ENCODE measurements around the gene ASXL1. TPM values are rescaled to one million over a fixed set of nuclear protein-coding genes. Genes with fewer than 3 reads are reported as not detected.
"Not testable (repeated sequence)": the region's sequence is repeated elsewhere in the genome, so short reads cannot be mapped to it uniquely, and the experiment has no call there.

ASXL1 gene
- total RNA-seq, 1 donor from 2014 or later: 54.3 TPM

DNA sequence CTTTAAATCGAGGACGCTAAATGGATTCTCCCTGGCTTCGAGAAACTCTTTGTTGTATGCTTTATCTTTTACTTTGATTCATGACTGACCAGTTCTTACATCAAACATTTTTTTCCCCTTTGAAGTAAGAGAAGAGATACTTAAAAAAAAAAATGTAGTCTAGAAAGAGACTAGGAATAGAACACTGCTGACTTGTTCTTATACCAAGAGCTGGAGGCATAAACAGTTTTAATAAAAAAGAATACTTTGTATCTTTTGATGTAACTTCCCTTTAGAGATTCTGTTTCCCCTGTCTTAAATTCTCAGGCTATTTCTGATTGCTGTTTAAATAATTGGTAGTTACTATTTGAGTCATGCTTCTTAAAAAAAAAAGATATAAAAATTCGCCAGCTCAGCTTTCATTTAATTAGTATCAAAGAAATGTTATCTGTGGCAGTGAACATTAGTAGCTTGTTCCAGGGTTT, 4.8 kb downstream of the ASXL1 start:
- DNase-seq: no peak

GRCh38 chr20:32363492-32363891, 5.4 kb downstream of the ASXL1 start:
- no peak for DNase-seq

DNA sequence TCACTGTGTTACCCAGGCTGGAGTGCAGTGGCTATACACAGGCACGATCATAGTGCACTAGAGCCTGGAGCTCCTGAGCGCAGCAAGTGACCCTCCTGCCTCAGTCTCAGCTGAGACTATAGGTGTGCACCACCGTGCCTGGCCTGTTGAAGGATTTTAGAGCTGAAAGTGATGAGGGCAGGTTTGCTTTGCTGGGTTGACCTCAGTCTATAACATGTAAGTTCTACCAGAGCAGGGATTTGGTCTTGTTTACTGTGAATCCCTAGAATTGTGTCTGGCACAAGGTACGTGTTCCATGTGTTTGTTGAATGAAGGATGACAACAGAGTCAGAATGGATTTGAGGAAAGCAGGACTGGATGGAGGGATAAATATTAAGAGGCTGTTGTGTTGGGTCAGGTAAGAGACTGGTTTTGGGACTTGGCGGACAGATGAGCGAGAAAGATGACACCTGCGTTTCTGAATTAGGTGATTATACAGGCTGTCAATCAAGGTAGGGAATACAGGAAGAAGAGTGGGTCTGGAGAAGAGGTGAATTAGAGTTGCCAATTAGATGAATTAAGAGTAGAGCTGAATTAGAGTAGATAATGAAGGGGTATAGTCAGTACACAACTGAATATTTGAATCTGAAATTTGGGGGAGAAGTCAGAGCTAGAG, 6.5 kb downstream of the ASXL1 start:
- no peak for DNase-seq

- DNase-seq: no peak
Observed at GRCh38 chr20:32365564-32365963, 7.4 kb downstream of the ASXL1 start.

- DNase-seq: no peak
Observed at GRCh38 chr20:32366380-32366779, 8.2 kb downstream of the ASXL1 start.

DNA sequence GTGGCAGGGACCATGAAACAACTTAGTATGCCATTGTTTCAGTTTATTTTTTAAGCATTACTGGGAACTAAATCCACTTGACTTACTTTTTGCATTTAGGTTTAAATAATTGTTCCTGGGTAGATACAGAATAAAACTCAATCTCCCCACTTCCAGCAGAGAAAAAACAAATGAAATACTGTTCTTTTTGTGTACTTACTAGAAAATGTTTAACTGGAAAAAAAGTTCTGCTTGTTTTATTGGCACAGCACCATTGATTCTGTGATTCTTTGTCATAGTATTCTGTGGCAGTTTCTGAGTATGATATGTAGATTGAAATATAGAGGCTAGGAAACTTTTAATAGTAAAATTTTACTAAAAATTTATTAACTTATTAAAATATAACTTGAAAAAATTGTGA, 10.2 kb downstream of the ASXL1 start:
- DNase-seq: no peak

DNA sequence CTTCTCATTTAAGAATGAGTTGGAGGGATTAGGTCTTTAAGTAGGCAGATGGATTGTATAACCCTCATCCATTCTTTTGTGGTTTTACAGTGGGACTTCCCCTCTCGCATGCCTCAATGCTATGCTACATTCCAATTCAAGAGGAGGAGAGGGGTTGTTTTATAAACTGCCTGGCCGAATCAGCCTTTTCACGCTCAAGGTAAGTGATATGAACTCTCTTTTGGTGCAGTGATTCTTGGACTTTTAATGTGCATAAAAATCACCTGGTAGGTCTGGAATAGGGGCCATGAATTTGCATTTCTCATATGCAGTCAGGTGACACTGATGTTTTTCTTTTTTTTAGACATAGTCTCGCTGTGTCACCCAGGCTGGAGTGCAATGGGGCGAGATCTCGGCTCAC, 10.8 kb downstream of the ASXL1 start:
- DNase-seq: no peak

DNA sequence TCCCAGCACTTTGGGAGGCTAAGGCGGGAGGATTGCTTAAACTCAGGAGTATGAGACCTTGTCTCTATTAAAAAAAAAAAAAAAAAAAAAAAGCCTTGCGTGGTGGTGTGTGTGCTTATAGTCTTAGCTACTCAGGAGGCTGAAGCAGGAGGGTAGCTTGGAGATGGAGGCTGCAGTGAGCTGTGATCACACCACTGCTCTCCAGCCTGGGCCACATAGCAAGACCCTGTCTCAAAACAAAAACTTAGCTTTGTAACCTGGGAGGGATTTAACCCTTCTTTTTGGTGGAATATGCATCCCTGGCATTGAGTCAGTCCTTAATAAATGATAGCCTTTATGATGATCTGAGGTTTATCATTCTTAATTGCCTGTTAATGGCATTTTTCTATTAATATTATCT, 12.8 kb downstream of the ASXL1 start:
- no peak for DNase-seq

- DNase-seq: no peak
Observed at GRCh38 chr20:32378461-32378860, 20.3 kb downstream of the ASXL1 start.

- not testable (repeated sequence) for DNase-seq
Observed at GRCh38 chr20:32380037-32380436, 21.9 kb downstream of the ASXL1 start.

DNA sequence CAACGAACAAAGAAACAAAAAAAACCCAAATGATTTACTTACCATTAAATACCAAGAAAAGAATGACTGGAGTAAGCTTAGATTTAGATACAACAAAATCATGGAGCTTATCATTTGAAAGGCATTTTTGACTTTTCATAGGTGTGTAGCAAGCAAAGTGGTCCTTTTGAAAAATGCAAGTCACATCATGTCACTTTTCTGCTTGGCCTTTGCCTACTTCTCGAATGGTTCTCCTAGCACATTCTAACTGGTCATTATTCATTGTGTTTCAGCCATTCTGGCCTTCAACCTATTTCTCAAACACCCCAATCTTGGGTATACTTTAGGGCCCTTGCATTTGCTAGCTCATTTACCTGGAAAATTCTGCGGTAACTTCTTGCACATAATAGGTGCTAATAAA, 22.6 kb downstream of the ASXL1 start:
- no peak for DNase-seq

GRCh38 chr20:32382102-32382950, 24.2 kb downstream of the ASXL1 start:
- DNase-seq: no peak

- DNase-seq: not testable (repeated sequence)
Observed at GRCh38 chr20:32383441-32383840, 25.3 kb downstream of the ASXL1 start.

DNA sequence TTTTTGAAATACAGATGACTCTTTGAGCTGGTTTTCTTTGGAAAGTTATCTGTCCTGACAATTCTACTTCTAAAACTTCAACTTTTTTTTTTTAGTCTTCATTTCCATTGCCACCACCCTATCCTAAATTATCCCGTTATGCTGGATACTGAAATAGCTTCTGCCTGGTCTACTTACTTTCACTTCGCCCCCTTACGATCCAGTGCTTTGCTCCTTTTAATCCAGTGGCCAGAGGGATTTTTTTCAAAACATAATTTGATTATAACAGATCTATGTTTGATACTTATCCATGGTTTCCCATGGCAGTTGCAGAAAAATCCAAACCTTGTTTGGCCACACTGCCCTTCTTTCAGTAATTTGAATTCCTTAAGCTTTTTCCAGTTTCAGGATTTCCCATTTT, 27.4 kb downstream of the ASXL1 start:
- no peak for DNase-seq

- no peak for DNase-seq
Observed at GRCh38 chr20:32386091-32386490, 28.0 kb downstream of the ASXL1 start.

DNA sequence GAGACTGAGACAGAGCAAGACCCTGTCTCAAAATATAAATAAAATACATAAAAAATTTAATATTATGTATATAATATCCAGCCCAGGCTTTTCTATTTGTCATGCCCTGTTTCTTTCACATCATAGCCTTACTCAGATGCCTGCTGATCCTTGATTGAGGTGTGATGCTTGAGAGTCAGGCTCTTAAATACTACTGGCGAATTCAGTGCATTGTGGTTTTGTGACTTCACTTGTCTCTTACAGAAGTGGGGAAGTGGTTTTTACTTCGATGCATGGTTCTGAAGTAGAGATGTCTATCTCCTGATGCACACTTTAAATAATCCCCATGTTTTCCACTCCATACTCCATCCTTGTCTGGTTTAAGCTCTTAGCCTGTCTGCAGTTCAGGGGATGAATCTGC, 29.1 kb downstream of the ASXL1 start:
- no peak for DNase-seq

DNA sequence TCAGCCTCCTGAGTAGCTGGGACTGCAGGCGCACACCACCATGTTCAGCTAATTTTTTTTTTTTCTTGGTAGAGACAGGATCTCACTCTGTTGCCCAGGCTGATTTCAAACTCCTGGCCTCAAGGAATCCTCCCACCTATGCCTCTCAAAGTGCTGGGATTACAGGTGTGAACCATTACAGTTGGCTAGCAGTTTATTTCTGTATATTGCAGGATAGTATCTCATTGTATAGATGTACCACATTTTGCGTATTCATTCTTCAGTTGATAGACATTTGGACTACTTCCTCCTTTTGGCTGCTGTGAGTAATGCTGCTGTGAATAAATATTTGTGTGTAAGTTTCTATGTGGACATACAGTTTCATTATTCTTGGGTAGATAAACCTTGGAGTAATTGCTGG, 32.9 kb downstream of the ASXL1 start:
- no peak for DNase-seq

- no peak for DNase-seq
Observed at GRCh38 chr20:32395066-32395465, 36.9 kb downstream of the ASXL1 start.

DNA sequence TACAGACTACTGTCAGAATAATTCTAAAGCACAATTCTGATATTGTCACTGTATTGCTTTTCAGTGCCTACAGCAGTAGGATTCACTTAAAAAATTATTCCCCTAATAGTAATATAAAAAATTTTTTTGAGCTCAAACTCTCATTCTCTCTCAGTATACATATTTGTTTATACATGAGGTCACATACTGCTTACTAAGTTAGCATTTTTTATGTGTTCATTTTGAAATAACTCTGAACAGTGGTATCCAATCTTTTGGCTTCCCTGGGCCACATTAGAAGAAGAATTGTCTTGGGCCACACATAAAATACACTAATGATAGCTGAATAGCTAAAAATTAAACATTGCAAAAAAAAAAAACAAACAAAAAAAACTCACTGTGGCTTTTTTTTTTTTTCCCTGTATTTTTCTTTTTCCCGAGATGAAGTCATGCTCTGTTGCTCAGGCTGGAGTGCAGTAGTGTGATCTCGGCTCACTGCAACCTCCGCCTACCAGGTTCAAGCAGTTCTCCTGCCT, 38.6 kb downstream of the ASXL1 start:
- DNase-seq: no peak

GRCh38 chr20:32397567-32398084, 39.5 kb downstream of the ASXL1 start:
- no peak for DNase-seq

DNA sequence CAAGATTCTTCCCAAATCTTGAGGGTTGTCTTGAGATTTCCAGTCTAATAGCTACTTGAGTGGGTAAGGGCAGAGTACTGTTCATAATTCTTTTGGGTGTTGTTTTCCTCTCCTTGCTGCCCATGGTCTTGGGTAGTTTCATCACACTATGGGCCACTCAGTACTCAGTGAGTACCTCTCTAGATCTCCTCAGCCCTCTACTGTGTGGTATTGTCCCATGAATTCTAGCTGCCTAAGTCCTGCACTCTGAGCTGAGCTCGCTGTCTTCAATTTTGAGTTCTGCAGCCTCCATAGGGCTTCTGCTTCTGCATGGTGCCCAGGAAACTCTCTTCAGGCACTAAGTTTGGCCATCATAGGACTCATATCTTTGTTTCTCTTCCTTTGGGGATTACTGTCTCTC, 42.3 kb downstream of the ASXL1 start:
- DNase-seq: no peak

- DNase-seq: no peak
Observed at GRCh38 chr20:32404017-32404416, 45.9 kb downstream of the ASXL1 start.

DNA sequence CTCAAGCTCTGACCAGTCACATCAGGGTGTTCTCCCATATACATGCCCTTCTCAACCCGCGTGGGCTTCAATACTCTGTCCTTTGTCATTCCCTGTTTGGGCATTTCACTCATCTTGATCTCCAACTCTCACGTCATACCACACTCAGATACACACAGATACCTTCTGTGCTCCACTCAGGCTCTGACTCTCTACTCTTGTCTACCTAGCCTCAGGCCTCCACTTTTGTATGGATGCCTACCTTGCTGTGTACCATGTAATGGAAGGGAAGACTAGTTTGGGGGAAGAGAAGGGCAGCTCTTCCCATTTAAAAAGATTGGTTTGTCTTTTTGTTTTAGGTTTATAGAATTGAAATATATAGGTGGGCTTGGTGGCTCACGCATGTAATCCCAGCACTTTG, 48.6 kb downstream of the ASXL1 start:
- DNase-seq: no peak

Measured in skin of body (tissue), 2 donors.